ENCODE measurements around the gene SIX2. TPM values are rescaled to one million over a fixed set of nuclear protein-coding genes. Genes with fewer than 3 reads are reported as not detected.

SIX2 gene
- total RNA-seq, 2 experiments from 2014 or later: not detected

- no peaks in the 10 kb centered on the region for H3K36me3 ChIP-seq (ENCODE audit: insufficient read depth, low read length)
These were observed 29.7 kb downstream of the SIX2 start for GRCh38 chr2:44979581-44979980.

GRCh38 chr2:44975571-44976450 is 33.4 kb downstream of the SIX2 start:
- Histone ChIP-seq H2AFZ (ENCODE audit: low read length) (no peak overlapping the region), H4K20me1 (ENCODE audit: insufficient read depth, low read length) (no peaks in the 10 kb centered on the region), H3K27ac (ENCODE audit: low read depth, low read length, poor library complexity, severe bottlenecking) (no peak overlapping the region), H3K4me3 (ENCODE audit: low read depth, low read length, poor library complexity, severe bottlenecking) (no peak overlapping the region), H3K9me3 (ENCODE audit: low read length) (no peaks in the 10 kb centered on the region), H3K79me2 (ENCODE audit: insufficient read depth, low read depth, low read length) (no peaks in the 10 kb centered on the region), H3K36me3 (ENCODE audit: insufficient read depth, low read length) (no peaks in the 10 kb centered on the region), H3K4me2 (ENCODE audit: low read length) (no peak overlapping the region), H3K9me2 (ENCODE audit: insufficient read depth, low read length) (no peaks in the 10 kb centered on the region), H3K4me1 (ENCODE audit: insufficient read depth, low read length, poor library complexity, severe bottlenecking) (peaks cover 8% of the 10 kb centered on the region)
- intact Hi-C loops (cut with micrococcal nuclease; ENCODE audit: unreplicated experiment): no loop called here
- no TSS peak for BruUV-seq (replicated peaks)
- ChIA-PET CTCF (ENCODE audit: unreplicated experiment) (no interaction called here), POLR2A (no interaction called here)
- no peak for TF ChIP-seq EZH2phosphoT487 (IDR thresholded peaks at IDR 0.05; ENCODE audit: borderline replicate concordance, low read depth, low read length)
- TF ChIP-seq CTCF (conservative IDR thresholded peaks at IDR 0.05; ENCODE audit: low read length): no peak
- DNase-seq (ENCODE audit: low spot score): no peak

More at GRCh38 chr2:44979581-44979980, 29.7 kb downstream of the SIX2 start:
- Histone ChIP-seq H3K27ac (ENCODE audit: low read depth, low read length, poor library complexity, severe bottlenecking) (no peak overlapping the region), H3K79me2 (ENCODE audit: insufficient read depth, low read depth, low read length) (no peaks in the 10 kb centered on the region), H3K9me2 (ENCODE audit: insufficient read depth, low read length) (no peaks in the 10 kb centered on the region), H3K9me3 (ENCODE audit: low read length) (no peaks in the 10 kb centered on the region), H2AFZ (ENCODE audit: low read length) (no peak overlapping the region), H3K4me2 (ENCODE audit: low read length) (no peak overlapping the region), H4K20me1 (ENCODE audit: insufficient read depth, low read length) (no peaks in the 10 kb centered on the region), H3K4me3 (ENCODE audit: low read depth, low read length, poor library complexity, severe bottlenecking) (no peak overlapping the region), H3K4me1 (ENCODE audit: insufficient read depth, low read length, poor library complexity, severe bottlenecking) (peaks cover 21% of the 10 kb centered on the region)
- intact Hi-C loops (cut with micrococcal nuclease; ENCODE audit: unreplicated experiment): no loop called here
- ChIA-PET CTCF (ENCODE audit: unreplicated experiment) (no interaction called here), POLR2A (interaction anchor here (0.6 kb wide), 1 partner anchor 615 kb away, joined by 3 read pairs; no protein-coding TSS in a partner anchor)
- no TSS peak for BruUV-seq (replicated peaks)
- DNase-seq (ENCODE audit: low spot score): no peak
- TF ChIP-seq CTCF (conservative IDR thresholded peaks at IDR 0.05; ENCODE audit: low read length) (no peak), EZH2phosphoT487 (IDR thresholded peaks at IDR 0.05; ENCODE audit: borderline replicate concordance, low read depth, low read length) (no peak)
